GM19397 (cell line): ENCODE measurements around the gene DOCK9.

Experiments used
- ATAC-seq: cut with Tn5 transposase; IDR thresholded peaks from one replicate; pipeline ENCODE4 v1.9.1; 2021; ENCODE audit warnings: mild to moderate bottlenecking, moderate library complexity; ENCODE audit not compliant: unreplicated experiment

The DOCK9 gene

DNA sequence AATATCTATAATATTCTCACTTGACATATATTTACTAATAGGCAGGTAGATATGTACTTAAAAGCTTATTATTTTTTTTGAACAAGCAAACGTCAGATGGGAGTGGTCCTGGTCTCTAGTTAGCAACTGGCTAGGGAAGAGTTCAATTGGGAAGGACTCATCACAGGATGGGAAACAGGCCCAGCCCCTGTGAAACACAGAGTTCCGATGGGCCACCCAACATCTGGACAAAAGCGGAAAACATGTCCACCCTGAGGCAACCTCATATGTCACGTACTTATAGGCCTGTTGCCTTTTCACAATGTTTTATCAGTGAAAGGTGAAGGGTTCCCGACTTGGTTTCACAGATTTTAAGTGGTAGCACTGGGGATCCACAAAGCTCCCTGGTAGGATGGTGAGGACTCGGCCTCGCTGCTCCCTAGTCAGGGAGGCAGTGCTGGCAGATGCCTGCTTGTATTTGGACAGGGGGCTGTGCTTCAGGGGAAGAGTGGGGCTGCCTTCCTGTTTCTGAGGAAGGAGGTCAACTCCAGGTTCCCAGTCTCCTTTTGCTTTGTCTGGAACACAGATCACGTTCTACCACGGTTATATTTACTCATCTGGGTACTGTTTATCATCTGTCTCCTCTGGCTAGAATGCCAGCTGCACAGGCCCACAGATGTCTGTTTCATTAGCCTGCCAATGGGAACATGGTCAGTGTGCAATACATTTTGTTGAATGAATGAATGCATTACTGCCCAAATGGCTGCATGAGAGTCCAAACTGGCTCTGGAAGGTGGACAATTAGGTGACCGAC, 176.0 kb downstream of the DOCK9 start:
- ATAC-seq = no peak

DNA sequence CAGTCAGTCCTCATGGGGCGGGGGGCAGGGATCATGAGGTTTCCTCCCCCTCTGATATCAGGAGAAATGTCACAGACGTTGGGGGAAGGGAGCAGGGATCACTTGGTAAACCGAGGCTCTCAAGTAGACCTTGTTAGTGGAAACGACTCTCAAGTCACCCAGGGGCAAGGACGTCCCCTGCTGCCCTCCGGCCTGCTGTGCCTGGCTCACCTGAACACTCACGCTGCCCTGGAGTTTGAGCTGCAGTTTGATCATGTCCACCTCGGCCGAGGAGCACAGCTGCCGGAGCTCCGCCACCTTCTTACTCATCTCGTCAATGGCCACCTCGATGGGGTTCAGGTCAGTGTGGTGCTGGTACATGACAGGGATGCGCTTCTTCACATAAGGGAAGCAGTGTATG, 177.8 kb downstream of the DOCK9 start:
- no peak for ATAC-seq

DNA sequence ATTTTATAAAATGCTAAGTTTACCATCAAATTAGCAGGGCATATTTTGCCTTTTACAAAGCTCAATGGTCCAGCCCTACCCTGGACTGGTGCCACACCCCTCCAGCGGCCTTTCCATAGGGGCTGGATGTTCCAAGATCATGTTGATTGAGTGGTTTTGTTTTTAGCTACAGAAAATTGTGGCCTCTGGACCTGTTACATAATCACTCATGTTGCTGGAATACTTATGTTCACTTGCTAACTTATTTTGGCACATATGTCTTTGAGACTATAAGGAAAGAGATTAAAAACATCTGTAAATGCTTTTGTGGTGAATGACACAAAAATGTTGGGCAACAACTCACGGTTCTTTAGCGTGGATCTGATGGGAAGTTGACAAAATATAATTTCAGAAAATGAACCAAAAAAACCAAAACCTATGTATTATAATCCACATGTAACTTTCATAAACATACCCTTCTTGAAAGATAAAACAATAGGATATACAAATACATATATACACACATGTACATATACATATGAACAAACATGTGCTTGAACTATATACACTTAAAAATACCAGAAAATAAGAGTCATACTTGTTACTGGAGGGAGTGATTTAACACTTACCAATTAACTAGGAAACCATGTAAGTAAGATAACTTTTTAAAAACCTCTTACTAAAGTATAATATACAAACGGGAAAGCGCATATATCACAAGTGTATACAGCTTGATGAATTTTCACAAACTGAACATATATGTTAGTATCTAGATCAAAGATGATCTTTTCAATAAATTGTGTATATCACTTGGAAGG, 178.8 kb downstream of the DOCK9 start:
- ATAC-seq = no peak

DNA sequence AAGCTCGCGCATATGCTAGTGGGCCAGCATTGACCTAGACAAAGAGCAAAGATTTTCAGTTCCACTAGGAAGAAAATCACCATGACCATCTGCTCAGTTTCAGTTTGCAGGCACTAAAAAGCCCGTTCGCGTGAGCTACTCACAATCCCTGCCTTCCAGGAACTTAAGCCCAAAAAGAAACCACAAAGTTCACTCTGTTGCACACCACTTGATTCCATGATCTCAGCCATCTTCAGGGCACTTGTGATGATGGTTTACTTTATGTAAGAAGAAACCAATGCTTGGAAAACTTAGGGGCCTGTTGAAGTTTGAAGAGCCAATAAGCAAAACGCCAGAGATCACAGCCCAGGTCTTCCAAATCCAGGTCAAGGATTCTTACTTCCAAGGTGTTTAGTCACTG, 180.4 kb downstream of the DOCK9 start:
- ATAC-seq = no peak

DNA sequence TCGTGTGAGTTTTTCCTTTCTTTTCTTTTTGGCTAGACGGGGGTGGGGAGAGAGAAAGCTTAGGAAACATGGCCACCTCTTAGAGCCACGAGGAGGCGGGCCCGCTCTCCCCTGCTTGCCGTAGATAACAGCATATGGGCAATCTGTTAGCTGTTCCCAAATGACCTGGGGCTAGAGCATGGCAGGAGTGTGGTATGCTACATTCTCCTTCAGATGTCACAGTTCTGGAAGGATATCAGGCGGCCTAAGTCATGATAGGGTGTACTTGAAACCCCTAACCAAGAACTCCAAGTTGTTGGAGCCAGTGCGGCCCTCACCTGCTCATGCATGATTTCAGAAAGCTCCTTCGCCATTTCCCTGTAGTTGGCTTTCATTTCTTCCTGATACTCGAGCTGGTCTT, 181.1 kb downstream of the DOCK9 start:
- no peak for ATAC-seq

DNA sequence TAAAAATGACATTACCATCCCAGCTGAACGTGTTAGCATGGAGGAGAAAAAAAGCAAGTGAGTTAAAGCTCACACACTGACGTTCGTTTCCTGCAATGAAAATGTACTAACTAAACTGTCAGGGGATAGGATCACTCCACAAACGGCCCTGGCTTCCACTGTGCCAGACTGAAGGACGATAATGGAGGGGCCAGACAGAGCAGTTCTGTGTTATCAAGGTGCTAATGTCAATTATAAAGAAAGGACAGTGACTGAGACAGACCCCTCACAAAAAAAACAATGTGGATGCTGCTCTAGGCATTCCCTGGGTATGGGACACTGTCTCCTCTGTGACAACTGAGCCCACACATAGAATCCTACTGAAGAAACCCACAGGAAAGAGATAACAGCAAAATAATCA, 181.7 kb downstream of the DOCK9 start:
- no peak for ATAC-seq

DNA sequence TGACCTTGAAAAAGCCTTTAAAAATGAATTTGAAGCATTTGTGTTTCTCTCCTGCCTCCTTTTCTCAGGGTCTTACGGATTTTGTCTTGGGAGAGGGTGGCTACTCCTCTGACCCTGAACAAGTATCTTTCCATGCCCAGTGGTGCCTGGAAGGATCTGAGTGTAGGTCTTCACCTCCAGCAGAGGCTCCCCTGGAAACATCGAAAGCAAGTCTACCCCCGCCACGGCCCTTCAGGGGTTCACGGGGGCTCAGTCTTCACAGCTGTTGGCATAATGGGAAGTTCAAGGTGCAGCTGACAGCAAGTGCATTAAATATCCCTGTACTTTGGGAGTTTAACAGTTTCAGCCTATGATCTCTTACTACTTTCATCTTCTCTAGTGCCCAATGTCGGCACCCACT, 182.6 kb downstream of the DOCK9 start:
- no peak for ATAC-seq

DNA sequence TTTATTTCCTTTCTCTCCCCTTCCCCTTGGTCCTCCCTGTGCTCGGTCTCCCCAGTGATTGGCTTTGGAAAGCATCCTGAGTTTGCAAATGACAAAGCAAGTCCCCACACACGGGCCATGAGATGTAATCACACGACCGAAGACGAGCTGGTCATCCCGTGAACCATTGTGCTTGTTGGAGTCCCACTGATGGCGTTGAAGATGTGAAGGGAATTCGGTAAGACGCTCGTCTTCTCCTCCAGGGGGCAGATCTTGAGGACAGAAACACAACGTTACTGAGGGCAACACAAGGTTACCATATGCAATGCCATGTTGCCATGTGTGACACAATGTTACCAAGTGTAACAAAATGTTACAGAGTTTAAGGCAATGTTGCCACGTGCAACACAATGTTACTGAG, 183.4 kb downstream of the DOCK9 start:
- ATAC-seq = no peak

DNA sequence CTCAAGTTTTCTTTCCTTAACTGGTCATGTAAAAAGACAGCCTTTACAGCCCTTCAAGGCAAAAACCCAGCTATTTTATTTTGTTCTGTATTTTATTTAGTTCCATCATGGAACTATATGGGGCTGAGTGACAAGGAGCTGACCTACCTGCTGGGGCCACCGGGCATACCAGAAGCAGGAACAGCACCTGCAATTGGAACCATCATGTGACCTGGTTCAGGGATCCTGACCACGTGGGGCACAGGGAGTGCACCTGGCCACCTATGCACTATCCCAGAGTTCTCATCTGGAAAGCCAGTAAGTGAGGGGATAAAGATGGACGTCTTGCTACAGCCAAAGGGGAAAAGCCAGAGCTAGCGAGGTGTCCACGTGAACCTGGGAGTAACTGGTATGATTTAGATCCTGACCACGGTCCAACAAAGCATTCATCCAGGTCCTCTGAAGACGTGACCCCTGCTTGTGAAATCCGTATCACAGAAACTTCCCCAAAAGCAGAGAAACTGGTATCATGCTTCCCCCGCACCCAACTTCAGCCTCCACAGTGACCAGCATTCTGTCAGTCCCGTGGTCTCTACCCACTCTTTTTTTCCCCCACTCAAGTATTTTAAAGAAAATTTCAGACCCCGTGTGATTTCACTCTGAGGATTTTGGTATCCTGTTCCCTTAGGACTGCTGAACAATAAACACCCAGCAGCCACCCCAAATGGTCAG, 184.9 kb downstream of the DOCK9 start:
- ATAC-seq = no peak

DNA sequence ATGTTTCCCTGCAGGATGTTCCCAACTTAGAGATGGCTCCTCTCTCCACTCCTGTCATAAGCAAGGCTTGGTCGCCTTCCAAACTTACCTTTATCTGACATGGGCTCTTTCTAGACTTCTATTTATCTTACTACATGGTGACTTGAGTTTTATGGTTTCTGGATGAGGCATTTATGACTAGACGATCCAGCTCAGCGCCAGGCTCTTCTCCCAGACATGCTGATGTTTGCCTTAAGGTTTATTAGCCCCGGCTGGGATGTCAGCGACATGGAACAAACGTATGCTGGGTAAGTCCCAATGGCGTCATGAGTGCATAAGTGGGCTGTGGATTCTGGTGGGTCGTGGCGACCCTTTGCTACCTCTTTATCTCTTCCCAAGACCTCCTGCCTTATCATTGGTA, 185.5 kb downstream of the DOCK9 start:
- ATAC-seq = no peak

DNA sequence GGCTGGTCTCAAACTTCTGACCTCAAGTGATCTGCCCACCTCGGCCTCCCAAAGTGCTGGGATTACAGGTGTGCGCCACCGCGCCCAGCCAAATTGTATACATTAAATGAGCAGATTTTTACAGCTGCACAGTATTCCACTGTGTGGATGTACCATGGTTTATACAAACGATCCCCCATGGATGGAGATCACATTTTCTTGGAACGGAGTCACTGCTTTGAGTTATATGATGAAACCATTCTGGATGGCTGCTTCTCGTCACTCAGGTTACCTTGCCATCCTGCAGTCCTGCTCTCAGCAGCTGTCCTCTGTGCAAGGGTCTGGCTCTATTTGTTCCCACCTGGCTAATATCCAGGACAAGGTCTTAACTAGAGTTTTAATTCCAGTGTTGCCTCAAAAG, 186.3 kb downstream of the DOCK9 start:
- ATAC-seq = no peak

DNA sequence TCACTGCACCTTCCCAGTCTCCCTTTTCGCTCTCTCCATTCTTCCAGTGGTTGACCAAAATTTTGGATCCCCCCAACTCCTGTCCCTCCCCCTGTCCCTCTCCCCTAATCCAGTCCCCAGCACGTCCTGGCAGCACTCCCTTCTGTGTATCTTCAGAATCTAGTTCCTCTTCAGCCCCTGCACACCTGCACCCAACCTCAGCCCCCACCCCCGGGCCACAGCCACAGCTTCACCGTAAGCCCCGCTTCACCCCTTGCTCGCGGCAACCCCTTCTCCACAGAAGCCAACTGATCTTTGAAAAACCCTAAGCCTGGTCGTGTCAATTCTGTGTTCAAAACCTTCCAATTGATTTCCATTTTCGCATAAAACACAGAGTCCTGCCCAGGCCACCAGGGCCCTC, 189.9 kb downstream of the DOCK9 start:
- no peak for ATAC-seq

DNA sequence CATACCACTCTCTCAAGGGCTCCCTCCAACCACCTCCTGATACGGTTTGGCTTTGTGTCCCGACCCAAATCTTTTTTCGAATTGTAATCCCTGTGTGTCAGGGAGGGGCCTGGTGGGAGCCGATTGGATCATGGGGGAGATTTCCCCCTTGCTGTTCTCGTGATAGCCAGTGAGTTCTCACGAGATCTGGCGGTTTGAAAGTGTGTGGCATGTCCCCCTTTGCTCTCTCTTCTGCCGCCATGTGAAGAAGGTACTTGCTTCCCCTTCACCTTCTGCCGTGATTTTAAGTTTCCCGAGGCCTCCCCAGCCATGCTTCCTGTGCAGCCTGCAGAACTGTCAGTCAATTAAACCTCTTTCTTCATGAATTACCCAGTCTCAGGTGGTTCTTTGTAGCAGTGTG, 190.7 kb downstream of the DOCK9 start:
- no peak for ATAC-seq

DNA sequence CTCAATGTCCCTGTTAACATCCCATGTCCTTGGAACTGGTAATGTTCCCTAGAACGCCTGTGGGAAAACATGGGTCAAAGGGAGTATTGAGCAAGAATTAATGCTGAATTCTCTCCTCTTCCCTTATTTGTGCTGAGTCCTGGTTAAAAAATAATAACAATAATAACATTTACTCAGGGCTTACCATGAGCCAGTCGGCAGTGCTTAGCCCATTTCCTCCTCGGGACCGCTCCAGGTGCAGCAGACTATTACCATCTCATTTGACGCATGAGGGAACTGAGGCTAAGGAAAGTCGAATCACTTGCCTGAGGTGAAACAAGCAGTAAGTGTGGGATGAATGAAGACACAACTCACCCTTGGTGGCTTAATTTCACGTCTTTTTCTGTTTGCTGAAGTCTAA, 191.8 kb downstream of the DOCK9 start:
- no peak for ATAC-seq

DNA sequence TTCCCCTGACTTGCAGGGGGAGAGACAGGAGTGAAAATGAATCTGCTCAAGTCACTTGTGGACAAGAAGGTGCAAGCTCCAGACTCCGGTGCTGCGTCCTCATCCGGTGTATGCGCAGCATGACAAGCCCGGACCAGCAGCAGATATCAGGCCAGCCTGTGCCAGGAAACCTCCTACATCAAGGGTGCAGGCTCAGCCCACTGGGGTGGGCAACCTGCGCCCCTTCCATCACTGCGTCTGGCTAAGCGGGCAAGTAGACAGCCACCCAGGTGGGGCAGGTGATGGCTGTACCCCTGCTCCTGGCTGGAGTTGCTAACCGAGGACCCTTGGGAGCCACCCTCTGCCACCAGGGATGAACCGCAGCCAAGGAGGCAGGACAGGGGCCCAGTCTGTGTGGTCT, 192.5 kb downstream of the DOCK9 start:
- no peak for ATAC-seq

DNA sequence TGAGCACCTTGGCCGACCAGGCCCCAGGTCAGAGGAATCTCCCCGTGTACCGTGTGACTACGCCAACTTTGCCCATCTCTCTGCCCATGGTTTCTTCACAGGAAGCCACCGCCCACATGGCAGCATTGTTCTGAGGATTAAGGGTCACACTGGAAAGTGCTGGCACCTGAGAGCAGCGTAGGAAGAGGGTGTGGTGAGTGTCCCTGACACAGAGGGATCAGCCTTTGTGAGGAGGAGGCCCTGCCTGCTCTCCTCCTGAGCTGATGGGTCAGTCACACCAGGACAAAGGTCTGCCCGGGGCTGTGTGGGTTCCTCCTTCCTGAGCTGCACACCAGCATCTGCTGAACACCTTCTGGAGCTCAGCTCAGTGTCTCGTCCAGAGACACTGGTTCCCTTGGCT, 193.2 kb downstream of the DOCK9 start:
- no peak for ATAC-seq

DNA sequence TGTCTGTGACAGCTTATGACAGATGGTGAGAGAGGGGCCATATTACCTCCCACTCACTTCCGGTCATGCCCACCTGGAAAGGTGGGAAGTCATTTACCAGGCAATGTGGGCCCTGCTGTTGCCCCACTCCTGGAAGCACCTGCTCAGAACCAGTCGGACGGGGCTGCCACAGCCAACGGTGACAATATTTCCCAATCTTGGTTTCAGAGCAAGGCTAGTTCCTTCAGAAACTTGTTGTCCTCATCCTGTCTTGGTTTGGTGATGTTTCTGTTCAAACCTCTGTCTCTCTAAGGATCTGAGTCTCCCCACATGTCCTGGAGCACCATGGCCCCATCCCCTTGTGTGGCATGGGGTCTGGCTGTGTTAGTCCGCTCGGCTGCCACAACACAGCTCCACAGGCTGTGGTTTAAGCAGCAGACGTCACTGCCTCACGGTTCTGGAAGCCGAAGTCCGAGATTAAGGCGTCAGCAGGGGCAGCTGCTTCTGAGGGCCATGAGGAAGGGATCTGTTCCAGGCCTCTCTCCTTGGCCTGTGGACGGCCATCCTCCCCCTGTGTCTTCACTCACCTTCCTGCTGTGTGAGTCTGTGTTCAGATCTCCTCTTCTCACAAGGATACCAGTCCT, 193.9 kb downstream of the DOCK9 start:
- no peak for ATAC-seq

DNA sequence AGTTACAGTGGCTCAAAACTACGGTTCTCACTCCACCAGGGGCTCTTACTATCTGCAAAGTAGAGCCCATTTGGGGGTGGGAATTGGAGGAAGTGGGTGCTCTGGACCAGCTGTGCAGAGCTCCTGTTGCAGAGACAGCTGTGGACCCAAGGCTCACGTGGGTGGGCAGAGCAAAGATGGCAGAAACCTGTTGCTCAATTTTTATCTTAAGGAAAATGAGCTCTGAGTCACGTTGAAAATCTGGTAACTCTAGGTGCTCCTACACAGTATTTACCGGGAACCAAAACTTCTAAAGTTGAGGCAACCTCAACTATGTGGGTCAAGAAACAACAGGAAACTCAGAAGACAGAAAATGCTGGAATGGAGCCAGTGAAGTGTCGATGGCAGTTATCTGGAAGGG, 195.2 kb downstream of the DOCK9 start:
- ATAC-seq = no peak

DNA sequence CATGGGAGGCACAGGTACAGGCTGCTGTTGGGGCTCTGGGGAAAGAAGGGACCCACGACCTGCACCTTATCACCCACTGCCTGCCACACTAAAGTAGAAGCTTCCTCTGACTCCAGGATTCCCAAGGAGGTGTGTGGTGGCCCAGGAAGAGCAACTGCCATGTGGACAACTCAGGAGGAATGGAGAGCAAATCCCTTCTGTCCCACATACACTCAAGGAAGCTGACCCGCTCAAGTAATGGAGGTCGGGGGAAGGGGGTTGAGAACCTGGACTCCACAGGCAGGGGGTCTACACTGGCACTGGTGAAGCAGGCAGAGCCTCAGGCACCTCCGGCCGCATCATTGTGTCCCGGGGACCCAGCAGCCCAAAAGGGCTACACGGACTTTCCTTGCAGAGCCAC, 196.0 kb downstream of the DOCK9 start:
- ATAC-seq = no peak

DNA sequence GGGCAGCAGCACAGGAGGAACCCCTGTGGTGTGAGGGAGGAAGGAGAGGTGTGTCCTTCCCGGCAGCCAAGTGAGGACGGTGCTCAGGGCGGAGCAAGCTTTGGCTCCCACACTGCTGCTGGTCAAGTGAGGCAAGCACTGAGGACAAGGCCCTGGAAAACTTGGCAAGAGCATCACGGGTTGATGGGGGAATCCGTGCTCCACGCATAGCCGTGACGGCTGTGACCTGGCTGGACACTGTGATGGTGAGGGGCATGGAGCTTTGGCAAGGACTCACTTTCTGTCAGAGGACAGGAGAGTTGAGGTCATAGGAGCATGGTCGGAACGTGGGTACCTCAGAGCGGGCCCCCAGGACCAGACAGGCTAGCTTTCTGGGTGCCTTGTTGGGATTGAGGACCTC, 196.4 kb downstream of the DOCK9 start:
- ATAC-seq = no peak

DNA sequence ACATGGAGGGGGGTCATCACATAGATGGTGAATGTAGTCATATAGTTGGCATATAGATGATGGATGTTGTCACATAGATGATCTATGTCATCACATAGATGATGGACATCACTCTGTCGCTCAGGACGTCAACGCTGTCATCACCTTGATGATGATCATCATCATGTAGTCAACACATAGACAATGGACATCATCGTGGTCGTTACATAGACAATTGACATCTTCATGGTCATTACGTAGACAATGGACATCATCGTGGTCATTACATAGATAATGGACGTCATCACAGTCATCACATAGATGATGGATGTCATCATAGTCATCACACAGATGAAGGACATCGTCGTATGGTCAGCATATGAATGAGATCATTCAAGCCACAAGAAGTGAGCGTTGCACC, 196.8 kb downstream of the DOCK9 start:
- no peak for ATAC-seq
